GM23248 (cell line): ENCODE data around the gene ANKRD12.

Experiments
- EZH2 ChIP-seq: fragments of 200-600 bp; sonication (generic); IDR thresholded peaks from 2 replicates; pipeline ENCODE4 v1.6.1; 2018; ENCODE audit warnings: antibody characterized with exemption, mild to moderate bottlenecking; ENCODE audit not compliant: insufficient read depth, poor library complexity, severe bottlenecking
- EZH2phosphoT487 ChIP-seq: fragments of 200-600 bp; sonication (generic); IDR thresholded peaks from 2 replicates; pipeline ENCODE4 v1.6.1; 2018; ENCODE audit warnings: antibody characterized with exemption, moderate library complexity, mild to moderate bottlenecking, low read depth; ENCODE audit not compliant: insufficient read depth

DNA sequence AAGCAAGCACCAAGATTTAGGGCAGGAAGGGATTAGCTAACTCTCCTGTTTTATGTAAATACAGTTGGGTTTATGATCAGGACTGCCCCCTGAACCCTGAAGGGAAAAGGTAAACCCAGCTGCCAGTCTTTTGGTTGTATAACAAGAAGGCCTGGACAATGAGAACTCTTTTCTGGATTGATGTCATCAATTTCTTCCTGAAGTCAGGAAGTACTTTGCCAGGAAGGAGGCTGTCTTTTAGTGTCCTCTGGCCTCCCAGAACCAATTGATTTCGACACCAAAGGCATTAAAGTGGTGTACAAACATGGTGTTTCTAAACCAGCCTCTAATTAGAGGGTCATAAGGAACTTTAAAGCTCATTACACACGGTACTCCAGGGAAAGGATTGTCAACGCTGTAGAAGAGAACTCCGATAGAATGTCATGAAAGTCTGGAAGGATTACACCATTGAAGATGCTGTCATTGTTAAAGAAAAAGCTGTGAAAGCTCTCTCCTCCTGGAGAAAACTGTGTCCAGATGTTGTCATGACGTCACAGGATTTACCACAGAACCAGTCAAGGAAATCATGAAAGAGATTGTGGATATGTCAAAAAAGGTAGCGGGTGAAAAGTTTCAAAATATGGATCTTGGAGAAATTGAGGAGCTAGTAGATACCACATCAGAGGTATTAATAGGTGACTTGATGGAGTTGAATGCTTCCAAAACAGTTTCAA, 78.8 kb downstream of the ANKRD12 start:
- no peak for TF ChIP-seq EZH2
- no peak for TF ChIP-seq EZH2phosphoT487
